ENCODE results near the gene CALML4. TPM values are rescaled to one million over a fixed set of nuclear protein-coding genes. Genes with fewer than 3 reads are reported as not detected.
"Not testable (repeated sequence)": the region's sequence is repeated elsewhere in the genome, so short reads cannot be mapped to it uniquely, and the experiment has no call there.

The CALML4 gene
- total and polyA plus RNA-seq, 7 donors: 0.85 to 2.2 (median 1.4) TPM

DNA sequence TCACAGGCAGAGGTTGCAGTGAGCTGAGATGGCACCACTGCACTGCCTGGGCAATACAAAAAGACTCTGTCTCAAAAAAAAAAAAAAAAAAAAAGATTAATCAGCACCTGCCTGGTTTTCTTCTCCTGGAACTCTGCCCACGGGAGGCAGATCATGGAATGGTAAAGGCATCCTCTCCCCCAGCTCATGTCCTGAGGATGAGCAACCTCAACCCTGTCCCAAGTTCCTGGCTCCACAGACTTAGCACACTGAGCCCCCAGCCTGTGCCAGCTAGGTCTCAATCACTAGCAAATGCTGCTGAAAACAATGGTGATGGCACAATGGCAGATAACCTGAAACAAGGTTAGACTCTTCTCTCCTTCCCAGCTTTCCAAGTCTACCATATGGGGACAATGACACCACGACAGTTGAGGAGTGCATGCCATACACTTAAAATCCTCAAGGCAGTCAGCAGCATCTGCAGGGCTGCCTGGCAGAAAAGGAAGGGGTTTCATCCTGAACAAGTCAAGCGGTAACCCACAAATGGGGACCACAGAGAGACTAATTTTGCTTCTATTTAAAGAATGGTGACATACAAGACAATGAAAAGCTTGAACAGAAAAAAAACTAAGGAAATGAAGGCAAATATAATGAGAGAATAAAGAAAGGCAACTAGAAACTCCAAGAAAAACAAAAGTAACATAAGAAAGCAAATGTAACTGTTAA, 19.6 kb upstream of the CALML4 start:
- ATAC-seq (no peak), DNase-seq (no peak)
- WGBS, 3 donors: 70 to 77% (median 71%) methylated on average over 3 of the region's 3 CpGs
- Histone ChIP-seq H3K4me1 (peaks cover 19% of the 10 kb centered on the region), H3K9me3 (no peaks in the 10 kb centered on the region), H3K27ac (no peak overlapping the region), H3K27me3 (ENCODE audit: insufficient read depth in 3 of 3, low read length in 2 of 3) (no peaks in the 10 kb centered on the region), H3K4me3 (no peak overlapping the region), H3K36me3 (ENCODE audit: insufficient read depth in 1 of 2, low read depth in 1 of 2) (no peaks in the 10 kb centered on the region)
- TF ChIP-seq, protein P1, sequence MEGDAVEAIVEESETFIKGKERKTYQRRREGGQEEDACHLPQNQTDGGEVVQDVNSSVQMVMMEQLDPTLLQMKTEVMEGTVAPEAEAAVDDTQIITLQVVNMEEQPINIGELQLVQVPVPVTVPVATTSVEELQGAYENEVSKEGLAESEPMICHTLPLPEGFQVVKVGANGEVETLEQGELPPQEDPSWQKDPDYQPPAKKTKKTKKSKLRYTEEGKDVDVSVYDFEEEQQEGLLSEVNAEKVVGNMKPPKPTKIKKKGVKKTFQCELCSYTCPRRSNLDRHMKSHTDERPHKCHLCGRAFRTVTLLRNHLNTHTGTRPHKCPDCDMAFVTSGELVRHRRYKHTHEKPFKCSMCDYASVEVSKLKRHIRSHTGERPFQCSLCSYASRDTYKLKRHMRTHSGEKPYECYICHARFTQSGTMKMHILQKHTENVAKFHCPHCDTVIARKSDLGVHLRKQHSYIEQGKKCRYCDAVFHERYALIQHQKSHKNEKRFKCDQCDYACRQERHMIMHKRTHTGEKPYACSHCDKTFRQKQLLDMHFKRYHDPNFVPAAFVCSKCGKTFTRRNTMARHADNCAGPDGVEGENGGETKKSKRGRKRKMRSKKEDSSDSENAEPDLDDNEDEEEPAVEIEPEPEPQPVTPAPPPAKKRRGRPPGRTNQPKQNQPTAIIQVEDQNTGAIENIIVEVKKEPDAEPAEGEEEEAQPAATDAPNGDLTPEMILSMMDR (IDR thresholded peaks at IDR 0.05): no peak
- intact Hi-C loops (cut with DNase I): no loop called here

DNA sequence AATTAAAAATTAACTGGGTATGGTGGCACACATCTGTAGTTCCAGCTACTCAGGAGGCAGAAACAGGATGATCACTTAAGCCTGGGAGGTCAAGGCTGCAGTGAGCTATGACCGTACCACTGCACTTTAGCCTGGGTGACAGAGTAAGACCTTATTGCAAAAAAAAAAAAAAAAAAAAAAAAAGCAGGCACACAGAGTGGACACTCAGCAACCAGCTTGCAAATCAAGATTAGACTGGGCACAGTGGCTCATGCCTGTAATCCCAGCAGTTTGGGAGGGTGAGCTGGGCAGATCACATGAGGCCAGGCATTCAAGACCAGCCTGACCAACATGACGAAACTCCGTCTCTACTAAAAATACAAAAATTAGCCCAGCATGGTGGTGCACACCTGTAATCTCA, 19.0 kb upstream of the CALML4 start:
- peak in 1 of 2 donors; percentile 9 for DNase-seq
- intact Hi-C loops (cut with DNase I): no loop called here
- 60 to 73% (median 73%) methylated on average over 3 of the region's 3 CpGs for whole genome bisulfite sequencing, 3 donors

DNA sequence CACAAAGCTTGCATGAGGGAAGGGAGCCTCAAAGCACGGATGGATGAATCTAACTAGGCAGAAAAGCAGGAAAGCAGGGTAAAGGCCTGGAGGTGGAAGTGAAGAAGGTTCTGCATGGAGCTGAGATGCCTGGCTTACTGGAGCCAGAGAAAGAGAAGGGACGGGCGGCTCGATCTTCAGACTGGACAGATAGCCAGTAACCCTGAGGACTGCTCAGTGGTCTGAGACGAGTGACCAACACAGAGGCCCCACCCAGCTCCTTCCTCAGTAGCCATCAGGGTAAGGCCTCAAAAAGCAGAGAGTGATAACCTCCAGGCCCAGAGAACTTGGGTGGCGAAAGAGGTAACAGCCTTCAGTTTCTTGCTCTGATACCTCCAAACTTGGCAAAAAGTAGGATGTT, 18.0 kb upstream of the CALML4 start:
- DNase-seq: no peak
- Histone ChIP-seq H3K4me3 (no peak overlapping the region), H3K27ac (no peak overlapping the region), H3K27me3 (ENCODE audit: insufficient read depth in 3 of 3, low read length in 2 of 3) (no peaks in the 10 kb centered on the region), H3K4me1 (peaks cover 12% of the 10 kb centered on the region), H3K9me3 (no peaks in the 10 kb centered on the region), H3K36me3 (ENCODE audit: insufficient read depth in 1 of 2, low read depth in 1 of 2) (peaks cover 0 to 4% of the 10 kb centered on the region in 2 donors)
- TF ChIP-seq, protein P1 (IDR thresholded peaks at IDR 0.05): no peak
- 92 to 96% (median 96%) methylated on average over 6 of the region's 6 CpGs for WGBS, 3 donors
- no peak for ATAC-seq
- intact Hi-C loops (cut with DNase I): no loop called here

More for the DNA sequence above, 19.0 kb upstream of the CALML4 start:
- Histone ChIP-seq H3K27me3 (ENCODE audit: insufficient read depth in 3 of 3, low read length in 2 of 3) (no peaks in the 10 kb centered on the region), H3K4me3 (no peak overlapping the region), H3K27ac (no peak overlapping the region), H3K4me1 (peaks cover 19% of the 10 kb centered on the region), H3K36me3 (ENCODE audit: insufficient read depth in 1 of 2, low read depth in 1 of 2) (no peaks in the 10 kb centered on the region), H3K9me3 (no peaks in the 10 kb centered on the region)
- ATAC-seq: no peak
- TF ChIP-seq, protein P1 (IDR thresholded peaks at IDR 0.05): no peak

DNA sequence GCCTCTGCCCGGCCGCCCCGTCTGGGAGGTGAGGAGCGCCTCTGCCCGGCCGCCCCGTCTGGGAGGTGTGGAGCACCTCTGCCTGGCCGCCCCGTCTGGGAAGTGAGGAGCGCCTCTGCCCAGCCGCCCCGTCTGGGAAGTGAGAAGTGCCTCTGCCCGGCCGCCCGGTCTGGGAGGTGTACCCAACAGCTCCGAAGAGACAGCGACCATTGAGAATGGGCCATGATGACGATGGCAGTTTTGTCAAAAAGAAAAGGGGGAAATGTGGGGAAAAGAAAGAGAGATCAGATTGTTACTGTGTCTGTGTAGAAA, 17.3 kb upstream of the CALML4 start:
- 92 to 95% (median 94%) methylated on average over 18 of the region's 18 CpGs for WGBS, 3 donors
- intact Hi-C loops (cut with DNase I); H3K27ac ChIP-seq; ATAC-seq; H3K27me3 ChIP-seq (ENCODE audit: insufficient read depth in 3 of 3, low read length in 2 of 3); H3K4me1 ChIP-seq; H3K9me3 ChIP-seq; H3K4me3 ChIP-seq; DNase-seq: not testable (repeated sequence)
- peaks cover 0 to 12% of the 10 kb centered on the region in 2 donors for H3K36me3 ChIP-seq (ENCODE audit: insufficient read depth in 1 of 2, low read depth in 1 of 2)

DNA sequence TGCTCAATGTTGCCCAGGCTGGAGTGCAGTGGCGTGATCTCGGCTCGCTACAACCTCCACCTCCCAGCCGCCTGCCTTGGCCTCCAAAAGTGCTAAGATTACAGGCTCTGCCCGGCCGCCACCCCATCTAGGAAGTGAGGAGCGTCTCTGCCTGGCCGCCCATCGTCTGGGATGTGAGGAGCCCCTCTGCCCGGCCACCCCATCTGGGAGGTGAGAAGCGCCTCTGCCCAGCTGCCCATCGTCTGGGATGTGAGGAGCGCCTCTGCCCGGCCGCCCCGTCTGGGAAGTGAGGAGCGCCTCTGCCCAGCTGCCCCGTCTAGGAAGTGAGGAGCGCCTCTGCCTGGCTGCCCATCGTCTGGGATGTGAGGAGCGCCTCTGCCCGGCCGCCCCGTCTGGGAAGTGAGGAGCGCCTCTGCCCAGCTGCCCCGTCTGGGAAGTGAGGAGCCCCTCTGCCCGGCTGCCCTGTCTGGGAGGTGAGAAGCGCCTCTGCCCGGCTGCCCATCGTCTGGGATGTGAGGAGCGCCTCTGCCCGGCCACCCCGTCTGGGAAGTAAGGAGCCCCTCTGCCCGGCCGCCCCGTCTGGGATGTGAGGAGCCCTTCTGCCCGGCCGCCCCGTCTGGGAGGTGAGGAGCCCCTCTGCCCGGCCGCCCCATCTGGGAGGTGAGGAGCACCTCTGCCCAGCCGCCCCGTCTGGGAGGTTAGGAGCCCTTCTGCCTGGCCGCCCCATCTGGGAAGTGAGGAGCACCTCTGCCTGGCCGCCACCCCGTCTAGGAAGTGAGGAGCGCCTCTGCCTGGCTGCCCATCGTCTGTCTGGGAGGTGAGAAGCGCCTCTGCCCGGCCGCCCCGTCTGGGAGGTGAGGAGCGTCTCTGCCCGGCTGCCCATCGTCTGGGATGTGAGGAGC, 16.6 kb upstream of the CALML4 start:
- H3K27ac ChIP-seq; DNase-seq; H3K9me3 ChIP-seq; ATAC-seq; H3K4me1 ChIP-seq; H3K27me3 ChIP-seq (ENCODE audit: insufficient read depth in 3 of 3, low read length in 2 of 3); H3K4me3 ChIP-seq; intact Hi-C loops (cut with DNase I): not testable (repeated sequence)
- WGBS, 3 donors: 88 to 93% (median 90%) methylated on average over 43 to 55 of the region's 55 CpGs
- H3K36me3 ChIP-seq (ENCODE audit: insufficient read depth in 1 of 2, low read depth in 1 of 2): peaks cover 0 to 18% of the 10 kb centered on the region in 2 donors

Measured in psoas muscle (tissue), 8 donors.